Hepatocyte (in vitro differentiated cells): Measurements from ENCODE around the gene TMPRSS15.

Experiments
- EZH2 ChIP-seq: fragments of 200-600 bp; sonication (generic); IDR thresholded peaks from 2 replicates; pipeline ENCODE4 v1.6.1; 2016; ENCODE audit warnings: antibody characterized with exemption, mild to moderate bottlenecking, borderline replicate concordance
- TF ChIP-seq, protein P1 (sequence below): fragments of 200-600 bp; sonication (generic); IDR thresholded peaks from 2 replicates; pipeline ENCODE4 v1.5.1; 2016; ENCODE audit warnings: antibody characterized with exemption, mild to moderate bottlenecking; ENCODE audit not compliant: poor library complexity

DNA sequence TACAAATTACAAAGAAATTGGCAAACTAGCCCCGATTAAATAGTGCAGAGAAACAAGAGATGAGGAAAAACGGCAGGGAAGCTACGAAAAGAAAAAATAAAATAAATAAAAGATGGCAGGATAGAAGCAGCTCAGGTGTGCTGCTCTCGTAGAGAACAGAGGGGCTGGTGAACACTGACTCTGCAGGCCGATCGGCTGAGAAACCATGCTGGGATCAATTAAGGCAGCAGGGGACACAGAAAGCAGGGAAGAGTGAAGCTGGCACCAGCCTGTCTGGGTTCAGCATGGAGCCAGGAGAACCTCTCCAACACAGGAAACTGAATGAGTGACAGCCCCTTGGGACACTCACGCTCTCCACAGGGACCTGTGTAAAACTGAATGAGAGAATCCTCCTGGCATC is 39.5 kb upstream of the TMPRSS15 start:
- TF ChIP-seq, protein P1, sequence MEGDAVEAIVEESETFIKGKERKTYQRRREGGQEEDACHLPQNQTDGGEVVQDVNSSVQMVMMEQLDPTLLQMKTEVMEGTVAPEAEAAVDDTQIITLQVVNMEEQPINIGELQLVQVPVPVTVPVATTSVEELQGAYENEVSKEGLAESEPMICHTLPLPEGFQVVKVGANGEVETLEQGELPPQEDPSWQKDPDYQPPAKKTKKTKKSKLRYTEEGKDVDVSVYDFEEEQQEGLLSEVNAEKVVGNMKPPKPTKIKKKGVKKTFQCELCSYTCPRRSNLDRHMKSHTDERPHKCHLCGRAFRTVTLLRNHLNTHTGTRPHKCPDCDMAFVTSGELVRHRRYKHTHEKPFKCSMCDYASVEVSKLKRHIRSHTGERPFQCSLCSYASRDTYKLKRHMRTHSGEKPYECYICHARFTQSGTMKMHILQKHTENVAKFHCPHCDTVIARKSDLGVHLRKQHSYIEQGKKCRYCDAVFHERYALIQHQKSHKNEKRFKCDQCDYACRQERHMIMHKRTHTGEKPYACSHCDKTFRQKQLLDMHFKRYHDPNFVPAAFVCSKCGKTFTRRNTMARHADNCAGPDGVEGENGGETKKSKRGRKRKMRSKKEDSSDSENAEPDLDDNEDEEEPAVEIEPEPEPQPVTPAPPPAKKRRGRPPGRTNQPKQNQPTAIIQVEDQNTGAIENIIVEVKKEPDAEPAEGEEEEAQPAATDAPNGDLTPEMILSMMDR, result no peak
- TF ChIP-seq EZH2, result no peak
